Activated effector memory CD4-positive, alpha-beta T cell treated with anti-CD3 and anti-CD28 coated beads, Interleukin-2, amount 50 U/mL, for 16 hours (primary cell): ENCODE measurements around the gene CSAG3.
"Not testable (repeated sequence)": the region's sequence is repeated elsewhere in the genome, so short reads cannot be mapped to it uniquely, and the experiment has no call there.

Experiments
- DNase-seq: peaks from one replicate; pipeline ENCODE4 v3.0.0-alpha.2; 2020

CSAG3 gene

DNA sequence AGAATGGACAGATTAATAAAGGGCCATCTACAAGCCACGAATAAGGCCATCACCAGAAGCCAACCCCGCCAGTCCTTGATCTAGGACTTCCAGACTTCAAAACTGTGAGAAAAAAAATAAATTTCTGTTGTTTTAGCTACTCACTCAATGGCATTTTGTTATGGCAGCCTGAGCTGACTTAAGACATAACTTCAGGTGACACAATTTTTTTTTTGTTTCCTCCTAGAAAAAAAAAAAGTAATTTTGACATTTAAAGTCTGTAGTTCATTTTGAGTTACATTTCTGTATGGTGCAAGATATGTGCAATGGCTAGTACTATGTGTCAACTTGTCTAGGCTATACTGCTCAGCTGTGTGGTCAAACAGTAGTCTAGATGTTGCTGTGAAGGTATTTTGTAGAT lies at the start of gene CSAG3:
Gene CSAG3, plus strand, starts transcription at position 301 of the 400 bp plus-strand sequence.
- not testable (repeated sequence) for DNase-seq

DNA sequence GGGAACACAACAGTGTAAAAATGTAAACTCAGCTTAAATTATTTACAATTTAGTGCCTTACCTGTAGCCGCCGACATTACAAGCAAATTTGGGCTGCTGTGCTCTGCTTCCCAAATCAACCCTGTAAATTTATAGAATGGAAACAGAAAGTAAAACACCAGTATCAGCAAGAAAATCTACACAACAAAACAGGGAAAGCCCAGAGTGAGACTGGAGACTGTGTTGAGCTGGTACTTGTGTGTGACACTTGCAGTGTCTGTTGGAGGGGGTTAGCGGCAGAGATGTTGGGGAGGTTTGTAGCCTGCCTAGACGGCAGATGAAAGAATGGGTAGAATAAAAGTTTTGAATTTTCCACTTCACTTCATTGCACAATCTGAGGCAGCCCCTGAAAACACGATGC lies 45.8 kb upstream of the CSAG3 start:
- DNase-seq: not testable (repeated sequence)

DNA sequence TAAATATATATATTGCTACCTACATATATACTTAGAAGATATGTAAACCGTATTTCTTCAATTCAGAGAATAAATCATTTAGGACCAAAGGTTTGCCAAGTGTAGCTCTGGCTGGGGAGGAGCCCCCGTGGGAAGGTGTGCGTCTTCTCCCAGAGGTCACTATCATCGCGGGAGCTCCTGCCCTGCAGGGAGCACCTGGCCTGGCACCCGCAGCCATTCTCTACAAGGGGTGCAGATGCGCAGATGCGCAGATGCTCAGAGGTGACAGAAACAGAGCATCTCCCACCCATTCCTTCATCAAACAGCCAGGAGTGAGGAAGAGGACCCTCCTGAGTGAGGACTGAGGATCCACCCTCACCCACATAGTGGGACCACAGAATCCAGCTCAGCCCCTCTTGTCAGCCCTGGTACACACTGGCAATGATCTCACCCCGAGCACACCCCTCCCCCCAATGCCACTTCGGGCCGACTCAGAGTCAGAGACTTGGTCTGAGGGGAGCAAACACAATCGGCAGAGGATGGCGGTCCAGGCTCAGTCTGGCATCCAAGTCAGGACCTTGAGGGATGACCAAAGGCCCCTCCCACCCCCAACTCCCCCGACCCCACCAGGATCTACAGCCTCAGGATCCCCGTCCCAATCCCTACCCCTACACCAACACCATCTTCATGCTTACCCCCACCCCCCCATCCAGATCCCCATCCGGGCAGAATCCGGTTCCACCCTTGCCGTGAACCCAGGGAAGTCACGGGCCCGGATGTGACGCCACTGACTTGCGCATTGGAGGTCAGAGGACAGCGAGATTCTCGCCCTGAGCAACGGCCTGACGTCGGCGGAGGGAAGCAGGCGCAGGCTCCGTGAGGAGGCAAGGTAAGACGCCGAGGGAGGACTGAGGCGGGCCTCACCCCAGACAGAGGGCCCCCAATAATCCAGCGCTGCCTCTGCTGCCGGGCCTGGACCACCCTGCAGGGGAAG lies 44.9 kb upstream of the CSAG3 start, which contains the start of gene MAGEA2B:
Gene MAGEA2B, plus strand, starts transcription at position 814 of the 973 bp plus-strand sequence. CDS start 2,479 bp downstream, outside the sequence.
- DNase-seq: not testable (repeated sequence)

DNA sequence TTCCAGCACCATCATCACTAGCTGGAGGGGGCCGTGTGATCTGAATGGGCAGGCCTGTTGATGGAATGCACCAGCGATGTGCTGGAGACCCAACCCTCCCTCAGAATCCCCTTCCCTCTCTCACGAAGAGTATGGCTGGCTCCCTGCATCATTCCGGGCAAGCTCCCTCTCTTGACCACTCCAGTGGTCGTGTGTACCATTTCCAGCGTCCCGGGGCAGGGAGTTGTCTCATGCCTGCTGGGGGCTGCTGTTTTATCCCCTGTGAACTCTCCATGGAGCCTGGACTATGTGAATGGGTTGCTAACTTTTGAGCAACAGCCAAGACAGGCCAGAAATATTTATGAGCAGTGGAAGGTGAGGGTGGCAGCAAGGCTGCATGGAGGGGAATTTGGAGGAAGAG lies 33.6 kb upstream of the CSAG3 start:
- no peak for DNase-seq

DNA sequence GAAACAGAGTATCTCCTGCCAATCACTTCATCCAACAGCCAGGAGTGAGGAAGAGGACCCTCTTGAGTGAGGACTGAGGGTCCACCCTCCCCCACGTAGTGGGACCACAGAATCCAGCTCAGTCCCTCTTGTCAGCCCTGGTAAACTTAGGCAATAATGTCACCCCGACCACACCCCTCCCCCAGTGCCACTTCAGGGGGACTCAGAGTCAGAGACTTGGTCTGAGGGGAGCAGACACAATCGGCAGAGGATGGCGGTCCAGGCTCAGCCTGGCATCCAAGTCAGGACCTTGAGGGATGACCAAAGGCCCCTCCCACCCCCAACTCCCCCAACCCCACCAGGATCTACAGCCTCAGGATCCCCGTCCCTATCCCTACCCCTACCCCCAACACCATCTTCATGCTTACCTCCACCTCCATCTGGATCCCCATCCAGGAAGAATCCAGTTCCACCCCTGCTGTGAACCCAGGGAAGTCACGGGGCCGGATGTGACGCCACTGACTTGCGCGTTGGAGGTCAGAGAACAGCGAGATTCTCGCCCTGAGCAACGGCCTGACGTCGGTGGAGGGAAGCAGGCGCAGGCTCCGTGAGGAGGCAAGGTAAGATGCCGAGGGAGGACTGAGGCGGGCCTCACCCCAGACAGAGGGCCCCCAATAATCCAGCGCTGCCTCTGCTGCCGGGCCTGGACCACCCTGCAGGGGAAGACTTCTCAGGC lies 25.6 kb upstream of the CSAG3 start, which contains the start of the genes CSAG1 and MAGEA12:
Gene CSAG1, minus strand, starts transcription at position 461 of the 715 bp plus-strand sequence. CDS start 1,261 bp downstream, outside the sequence.
Gene MAGEA12, plus strand, starts transcription at position 497 of the 715 bp plus-strand sequence. CDS start 2,405 bp downstream, outside the sequence.
- DNase-seq: no peak

DNA sequence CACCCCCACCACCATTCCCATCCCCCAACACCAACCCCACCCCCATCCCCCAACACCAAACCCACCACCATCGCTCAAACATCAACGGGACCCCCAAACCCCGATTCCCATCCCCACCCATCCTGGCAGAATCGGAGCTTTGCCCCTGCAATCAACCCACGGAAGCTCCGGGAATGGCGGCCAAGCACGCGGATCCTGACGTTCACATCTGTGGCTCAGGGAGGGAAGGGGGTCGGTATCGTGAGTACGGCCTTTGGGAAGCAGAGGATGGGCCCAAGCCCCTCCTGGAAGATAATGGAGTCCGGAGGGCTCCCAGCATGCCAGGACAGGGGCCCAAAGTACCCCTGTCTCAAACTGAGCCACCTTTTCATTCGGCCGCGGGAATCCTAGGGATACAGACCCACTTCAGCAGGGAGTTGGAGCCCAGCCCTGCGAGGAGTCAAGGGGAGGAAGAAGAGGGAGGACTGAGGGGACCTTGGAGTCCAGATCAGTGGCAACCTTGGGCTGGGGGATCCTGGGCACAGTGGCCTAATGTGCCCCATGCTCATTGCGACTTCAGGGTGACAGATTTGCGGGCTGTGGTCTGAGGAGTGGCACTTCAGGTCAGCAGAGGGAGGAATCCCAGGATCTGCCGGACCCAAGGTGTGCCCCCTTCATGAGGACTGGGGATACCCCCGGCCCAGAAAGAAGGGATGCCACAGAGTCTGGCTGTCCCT lies 24.7 kb upstream of the CSAG3 start:
- not testable (repeated sequence) for DNase-seq

DNA sequence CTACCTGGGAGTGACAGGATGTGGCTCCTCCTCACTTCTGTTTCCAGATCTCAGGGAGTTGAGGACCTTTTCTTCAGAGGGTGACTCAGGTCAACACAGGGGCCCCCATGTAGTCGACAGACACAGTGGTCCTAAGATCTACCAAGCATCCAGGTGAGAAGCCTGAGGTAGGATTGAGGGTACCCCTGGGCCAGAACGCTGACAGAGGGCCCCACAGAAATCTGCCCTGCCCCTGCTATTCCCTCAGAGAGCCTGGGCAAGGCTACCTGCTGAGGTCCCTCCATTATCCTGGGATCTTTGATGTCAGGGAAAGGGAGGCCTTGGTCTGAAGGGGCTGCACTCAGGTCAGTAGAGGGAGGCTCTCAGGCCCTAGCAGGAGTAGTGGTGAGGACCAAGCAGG lies 23.9 kb upstream of the CSAG3 start:
- DNase-seq: no peak

DNA sequence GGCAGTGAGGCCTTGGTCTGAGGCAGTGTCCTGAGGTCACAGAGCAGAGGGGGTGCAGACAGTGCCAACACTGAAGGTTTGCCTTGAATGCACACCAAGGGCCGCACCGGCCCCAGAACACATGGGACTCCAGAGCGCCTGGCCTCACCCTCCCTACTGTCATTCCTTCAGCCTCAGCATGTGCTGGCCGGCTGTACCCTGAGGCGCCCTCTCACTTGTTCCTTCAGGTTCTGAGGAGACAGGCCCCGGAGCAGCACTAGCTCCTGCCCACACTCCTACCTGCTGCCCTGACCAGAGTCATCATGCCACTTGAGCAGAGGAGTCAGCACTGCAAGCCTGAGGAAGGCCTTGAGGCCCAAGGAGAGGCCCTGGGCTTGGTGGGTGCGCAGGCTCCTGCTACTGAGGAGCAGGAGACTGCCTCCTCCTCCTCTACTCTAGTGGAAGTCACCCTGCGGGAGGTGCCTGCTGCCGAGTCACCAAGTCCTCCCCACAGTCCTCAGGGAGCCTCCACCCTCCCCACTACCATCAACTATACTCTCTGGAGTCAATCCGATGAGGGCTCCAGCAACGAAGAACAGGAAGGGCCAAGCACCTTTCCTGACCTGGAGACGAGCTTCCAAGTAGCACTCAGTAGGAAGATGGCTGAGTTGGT lies 23.0 kb upstream of the CSAG3 start:
- no peak for DNase-seq

DNA sequence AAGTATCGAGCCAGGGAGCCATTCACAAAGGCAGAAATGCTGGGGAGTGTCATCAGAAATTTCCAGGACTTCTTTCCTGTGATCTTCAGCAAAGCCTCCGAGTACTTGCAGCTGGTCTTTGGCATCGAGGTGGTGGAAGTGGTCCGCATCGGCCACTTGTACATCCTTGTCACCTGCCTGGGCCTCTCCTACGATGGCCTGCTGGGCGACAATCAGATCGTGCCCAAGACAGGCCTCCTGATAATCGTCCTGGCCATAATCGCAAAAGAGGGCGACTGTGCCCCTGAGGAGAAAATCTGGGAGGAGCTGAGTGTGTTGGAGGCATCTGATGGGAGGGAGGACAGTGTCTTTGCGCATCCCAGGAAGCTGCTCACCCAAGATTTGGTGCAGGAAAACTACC lies 22.5 kb upstream of the CSAG3 start:
- not testable (repeated sequence) for DNase-seq

DNA sequence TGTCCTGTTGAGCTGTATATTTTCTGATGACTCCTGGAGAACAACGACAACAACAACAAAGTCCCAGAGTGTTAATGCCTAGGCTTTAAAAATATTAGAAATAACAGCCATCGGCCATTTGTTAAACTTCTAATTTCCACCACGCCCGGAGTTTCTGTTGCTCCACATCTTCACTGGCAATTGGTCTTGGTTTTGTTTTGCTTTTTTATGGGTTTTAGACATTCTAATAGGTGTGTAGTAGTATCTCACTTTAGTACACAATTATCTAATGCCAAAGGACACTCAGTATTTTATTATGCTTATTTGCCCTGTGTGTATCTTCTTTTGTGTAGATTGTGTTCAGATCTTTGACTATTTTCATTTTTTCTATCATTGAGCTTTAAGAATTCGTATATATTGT lies 20.5 kb upstream of the CSAG3 start:
- DNase-seq: no peak

DNA sequence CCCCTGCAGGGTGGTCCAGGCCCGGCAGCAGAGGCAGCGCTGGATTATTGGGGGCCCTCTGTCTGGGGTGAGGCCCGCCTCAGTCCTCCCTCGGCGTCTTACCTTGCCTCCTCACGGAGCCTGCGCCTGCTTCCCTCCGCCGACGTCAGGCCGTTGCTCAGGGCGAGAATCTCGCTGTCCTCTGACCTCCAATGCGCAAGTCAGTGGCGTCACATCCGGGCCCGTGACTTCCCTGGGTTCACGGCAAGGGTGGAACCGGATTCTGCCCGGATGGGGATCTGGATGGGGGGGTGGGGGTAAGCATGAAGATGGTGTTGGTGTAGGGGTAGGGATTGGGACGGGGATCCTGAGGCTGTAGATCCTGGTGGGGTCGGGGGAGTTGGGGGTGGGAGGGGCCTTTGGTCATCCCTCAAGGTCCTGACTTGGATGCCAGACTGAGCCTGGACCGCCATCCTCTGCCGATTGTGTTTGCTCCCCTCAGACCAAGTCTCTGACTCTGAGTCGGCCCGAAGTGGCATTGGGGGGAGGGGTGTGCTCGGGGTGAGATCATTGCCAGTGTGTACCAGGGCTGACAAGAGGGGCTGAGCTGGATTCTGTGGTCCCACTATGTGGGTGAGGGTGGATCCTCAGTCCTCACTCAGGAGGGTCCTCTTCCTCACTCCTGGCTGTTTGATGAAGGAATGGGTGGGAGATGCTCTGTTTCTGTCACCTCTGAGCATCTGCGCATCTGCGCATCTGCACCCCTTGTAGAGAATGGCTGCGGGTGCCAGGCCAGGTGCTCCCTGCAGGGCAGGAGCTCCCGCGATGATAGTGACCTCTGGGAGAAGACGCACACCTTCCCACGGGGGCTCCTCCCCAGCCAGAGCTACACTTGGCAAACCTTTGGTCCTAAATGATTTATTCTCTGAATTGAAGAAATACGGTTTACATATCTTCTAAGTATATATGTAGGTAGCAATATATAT lies 5.0 kb upstream of the CSAG3 start, which contains the start of gene MAGEA2:
Gene MAGEA2, minus strand, starts transcription at position 157 of the 965 bp plus-strand sequence. CDS start 2,479 bp downstream, outside the sequence.
- DNase-seq: not testable (repeated sequence)

DNA sequence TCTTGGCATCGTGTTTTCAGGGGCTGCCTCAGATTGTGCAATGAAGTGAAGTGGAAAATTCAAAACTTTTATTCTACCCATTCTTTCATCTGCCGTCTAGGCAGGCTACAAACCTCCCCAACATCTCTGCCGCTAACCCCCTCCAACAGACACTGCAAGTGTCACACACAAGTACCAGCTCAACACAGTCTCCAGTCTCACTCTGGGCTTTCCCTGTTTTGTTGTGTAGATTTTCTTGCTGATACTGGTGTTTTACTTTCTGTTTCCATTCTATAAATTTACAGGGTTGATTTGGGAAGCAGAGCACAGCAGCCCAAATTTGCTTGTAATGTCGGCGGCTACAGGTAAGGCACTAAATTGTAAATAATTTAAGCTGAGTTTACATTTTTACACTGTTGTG lies 4.1 kb upstream of the CSAG3 start:
- not testable (repeated sequence) for DNase-seq

DNA sequence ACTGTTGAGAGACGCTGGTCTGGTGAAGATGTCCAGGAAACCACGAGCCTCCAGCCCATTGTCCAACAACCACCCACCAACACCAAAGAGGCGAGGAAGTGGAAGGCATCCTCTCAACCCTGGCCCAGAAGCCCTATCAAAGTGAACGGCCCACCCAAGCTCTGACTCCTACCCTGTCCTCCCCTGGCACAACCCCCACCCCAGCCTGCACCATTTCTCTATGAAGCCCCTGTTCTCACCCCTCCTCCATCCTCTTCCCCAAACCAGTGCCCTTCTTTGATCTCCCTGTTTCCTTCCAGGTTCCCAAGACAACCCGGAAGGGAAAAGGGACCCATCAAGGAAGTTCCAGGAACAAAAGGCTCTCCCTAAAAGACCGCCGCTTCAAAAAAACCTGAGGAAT lies 526 bp downstream of the CSAG3 start:
- DNase-seq: not testable (repeated sequence)

DNA sequence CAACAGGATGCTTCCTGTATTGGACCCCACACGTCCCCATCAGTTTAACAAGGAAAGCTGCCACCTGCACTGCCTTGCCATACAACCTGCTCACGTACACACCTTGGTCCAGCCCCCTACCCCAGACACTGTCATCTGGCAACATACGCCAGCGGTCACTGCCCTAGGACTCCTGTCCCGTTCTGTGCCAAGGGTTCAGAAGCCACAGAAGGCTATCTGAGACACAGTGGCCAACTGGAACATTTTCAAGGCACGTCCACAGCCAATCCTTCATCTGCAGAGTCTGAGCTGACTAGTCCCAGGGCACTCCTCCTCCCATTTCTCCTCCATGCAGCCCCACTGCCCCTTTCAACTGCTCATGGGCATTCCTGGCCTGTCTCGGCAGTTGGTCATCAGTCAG lies 2.6 kb downstream of the CSAG3 start:
- DNase-seq: not testable (repeated sequence)

DNA sequence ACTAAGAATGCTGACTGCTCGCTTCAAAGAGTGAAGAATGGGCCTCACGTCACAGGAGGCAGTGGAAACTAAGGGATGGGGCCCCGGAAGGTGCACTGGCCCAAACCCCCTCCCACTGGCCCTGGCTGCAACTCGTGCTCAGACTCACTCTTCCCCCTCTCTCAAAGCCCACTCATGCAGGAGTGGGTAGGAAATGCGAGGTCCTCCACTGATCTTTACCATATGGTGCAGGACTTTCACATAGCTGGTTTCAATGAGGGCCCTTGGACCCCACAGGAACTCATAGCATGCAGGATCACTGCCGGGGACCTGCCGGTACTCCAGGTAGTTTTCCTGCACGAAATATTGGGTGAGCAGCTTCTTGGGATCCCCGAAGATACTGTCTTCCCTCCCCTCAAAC lies 7.5 kb downstream of the CSAG3 start:
- not testable (repeated sequence) for DNase-seq

DNA sequence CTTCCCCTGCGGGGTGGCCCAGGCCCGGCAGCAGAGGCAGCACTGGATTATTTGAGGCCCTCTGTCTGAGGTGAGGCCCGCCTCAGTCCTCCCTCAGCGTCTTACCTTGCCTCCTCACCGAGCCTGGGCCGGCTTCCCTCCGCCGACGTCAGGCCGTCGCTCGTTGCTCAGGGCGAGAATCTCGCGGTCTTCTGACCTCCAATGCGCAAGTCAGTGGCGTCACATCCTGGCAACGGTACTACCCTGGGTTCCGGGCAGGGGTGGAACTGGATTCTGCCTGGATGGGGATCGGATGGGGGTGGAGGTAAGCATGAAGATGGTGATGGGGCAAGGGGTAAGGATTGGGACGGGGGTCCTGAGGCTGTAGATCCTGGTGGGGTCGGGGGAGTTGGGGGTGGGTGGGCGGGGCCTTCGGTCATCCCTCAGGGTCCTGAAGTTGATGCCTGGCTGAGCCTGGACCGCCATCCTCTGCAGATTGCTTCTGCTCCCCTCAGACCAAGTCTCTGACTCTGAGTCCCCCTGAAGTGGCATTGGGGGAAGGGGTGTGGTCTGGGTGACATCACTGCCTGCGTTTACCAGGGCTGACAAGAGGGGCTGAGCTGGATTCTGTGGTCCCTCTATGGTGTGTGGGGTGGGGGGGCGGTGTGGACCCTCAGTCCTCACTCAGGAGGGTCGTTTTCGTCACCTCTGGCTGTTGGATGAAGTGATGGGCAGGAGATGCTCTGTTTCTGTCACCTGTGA lies 10.7 kb downstream of the CSAG3 start, which contains the start of gene MAGEA6:
Gene MAGEA6, minus strand, starts transcription at position 141 of the 741 bp plus-strand sequence. CDS start 2,039 bp downstream, outside the sequence.
- DNase-seq: not testable (repeated sequence)

DNA sequence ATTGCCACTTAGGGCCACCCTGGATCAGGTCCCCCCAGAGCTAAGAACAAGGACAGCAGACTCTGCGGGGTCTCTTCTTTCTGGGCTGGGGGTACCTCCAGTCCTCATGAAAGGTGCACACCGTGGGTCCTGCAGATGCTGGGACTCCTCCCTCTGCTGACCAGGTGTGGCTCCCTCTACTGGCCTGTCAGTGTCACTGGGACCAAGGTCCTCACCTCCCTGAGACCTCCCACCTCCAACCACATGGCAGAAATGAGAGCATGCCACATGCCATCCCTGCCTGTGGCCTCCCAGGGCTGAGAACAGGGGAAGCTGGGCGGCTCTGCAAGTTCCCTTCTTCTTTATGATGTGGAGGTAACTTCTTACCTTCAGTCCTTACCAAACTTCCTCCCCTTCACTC lies 28.0 kb downstream of the CSAG3 start:
- not testable (repeated sequence) for DNase-seq

DNA sequence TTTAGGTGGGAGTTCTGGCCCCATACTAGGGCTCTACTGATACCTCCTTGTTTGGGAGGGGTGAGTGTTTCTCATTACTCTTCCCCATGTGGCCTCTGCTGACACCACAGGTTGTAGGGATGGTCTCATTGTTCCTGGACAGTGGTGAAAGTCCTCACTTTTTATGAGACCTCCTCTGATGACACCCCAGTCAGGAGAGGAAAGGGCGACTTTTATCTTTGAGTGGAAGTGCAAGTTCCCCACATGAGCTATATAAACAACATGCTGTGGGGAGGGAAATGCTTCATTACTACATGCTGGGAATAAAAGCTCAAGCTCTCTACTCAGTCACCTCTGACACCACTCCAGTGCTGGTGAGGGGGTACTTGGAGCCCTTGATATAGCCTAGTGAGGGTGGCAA lies 39.9 kb downstream of the CSAG3 start:
- no peak for DNase-seq

DNA sequence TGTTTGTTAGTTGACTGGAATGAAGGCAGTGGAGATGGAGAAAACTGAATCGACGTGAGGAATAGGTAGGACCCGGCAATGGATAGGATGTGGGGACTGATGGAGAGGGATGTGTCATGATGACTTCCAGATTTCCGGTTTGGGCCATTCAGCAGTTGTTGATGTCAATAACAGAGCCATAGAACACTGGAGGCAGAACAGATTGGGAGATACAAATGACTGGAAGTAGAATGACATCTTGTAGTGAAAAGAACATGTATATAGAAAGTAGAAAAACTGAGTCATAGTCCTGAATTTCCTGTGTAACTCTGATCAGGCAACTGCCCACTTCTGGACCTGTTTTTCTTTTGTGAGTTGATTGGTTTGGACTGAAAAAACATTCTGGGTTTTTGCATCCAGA lies 47.0 kb downstream of the CSAG3 start:
- no peak for DNase-seq
